HFF-Myc (cell line): Measurements from ENCODE around the gene SSX2IP.

Source experiments
- DNase-seq: peaks from one replicate; pipeline ENCODE4 v3.0.0-alpha.2; 2011; ENCODE audit warnings: low read depth; ENCODE audit errors: extremely low read depth
- H3K4me3 ChIP-seq: replicated peaks from 2 replicates; pipeline ENCODE4 v1.5.1; 2011; ENCODE audit warnings: low read depth, mild to moderate bottlenecking, control low read depth, low read length
- TF ChIP-seq, protein P1 (sequence below): IDR thresholded peaks from 2 replicates; pipeline ENCODE4 v1.5.1; 2012; ENCODE audit warnings: mild to moderate bottlenecking, low read depth, low read length, control low read depth; ENCODE audit errors: missing control alignments

The SSX2IP gene

DNA sequence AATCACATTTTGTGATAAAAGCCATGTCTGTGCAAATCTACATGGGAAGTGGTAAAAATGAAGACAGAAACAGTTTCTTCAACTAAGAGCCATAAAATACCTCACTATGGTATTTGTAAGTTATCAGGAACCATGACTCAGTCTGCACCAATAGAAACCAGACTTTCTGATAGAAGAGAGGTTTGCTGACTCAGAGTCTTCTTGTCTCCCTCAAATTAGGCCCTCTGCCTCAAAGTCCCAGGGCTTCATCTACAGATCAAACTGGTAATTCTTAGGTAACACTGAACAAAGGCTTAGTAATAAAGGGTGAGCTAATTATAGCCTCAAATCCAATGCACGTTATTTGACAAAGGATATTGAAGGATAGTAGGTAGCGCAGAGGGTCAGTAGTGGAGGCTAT is 30.9 kb upstream of the SSX2IP start:
- DNase-seq: no peak
- no peak overlapping the region for H3K4me3 ChIP-seq
- TF ChIP-seq, protein P1, sequence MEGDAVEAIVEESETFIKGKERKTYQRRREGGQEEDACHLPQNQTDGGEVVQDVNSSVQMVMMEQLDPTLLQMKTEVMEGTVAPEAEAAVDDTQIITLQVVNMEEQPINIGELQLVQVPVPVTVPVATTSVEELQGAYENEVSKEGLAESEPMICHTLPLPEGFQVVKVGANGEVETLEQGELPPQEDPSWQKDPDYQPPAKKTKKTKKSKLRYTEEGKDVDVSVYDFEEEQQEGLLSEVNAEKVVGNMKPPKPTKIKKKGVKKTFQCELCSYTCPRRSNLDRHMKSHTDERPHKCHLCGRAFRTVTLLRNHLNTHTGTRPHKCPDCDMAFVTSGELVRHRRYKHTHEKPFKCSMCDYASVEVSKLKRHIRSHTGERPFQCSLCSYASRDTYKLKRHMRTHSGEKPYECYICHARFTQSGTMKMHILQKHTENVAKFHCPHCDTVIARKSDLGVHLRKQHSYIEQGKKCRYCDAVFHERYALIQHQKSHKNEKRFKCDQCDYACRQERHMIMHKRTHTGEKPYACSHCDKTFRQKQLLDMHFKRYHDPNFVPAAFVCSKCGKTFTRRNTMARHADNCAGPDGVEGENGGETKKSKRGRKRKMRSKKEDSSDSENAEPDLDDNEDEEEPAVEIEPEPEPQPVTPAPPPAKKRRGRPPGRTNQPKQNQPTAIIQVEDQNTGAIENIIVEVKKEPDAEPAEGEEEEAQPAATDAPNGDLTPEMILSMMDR: no peak

DNA sequence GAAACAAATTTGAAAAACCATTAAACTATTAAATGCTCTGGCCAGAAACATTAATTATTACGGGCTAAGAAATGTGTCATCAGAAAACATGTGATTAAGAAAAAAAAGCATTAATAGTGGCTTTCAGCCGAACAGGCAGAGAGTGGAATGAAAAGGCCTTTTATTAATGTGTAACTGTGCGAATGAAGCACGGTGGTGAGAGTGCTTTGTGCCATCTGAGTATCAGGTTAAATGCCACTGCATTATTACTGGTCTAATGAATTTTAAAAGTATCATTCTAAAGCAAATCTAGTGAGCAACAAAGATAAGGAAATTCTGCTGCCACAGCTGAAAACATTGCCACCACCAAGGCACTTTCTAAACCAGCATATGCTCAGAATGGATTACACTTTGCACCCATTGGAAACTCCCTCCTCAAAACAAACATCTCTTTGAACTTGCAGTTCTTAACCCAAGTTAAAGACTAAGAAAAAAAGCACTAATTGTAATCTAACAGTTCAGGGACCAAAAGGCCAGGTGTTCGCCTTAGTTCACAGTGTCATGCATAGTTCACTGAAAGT is 30.0 kb upstream of the SSX2IP start:
- no peak for DNase-seq
- H3K4me3 ChIP-seq: no peak overlapping the region
- TF ChIP-seq, protein P1: no peak

DNA sequence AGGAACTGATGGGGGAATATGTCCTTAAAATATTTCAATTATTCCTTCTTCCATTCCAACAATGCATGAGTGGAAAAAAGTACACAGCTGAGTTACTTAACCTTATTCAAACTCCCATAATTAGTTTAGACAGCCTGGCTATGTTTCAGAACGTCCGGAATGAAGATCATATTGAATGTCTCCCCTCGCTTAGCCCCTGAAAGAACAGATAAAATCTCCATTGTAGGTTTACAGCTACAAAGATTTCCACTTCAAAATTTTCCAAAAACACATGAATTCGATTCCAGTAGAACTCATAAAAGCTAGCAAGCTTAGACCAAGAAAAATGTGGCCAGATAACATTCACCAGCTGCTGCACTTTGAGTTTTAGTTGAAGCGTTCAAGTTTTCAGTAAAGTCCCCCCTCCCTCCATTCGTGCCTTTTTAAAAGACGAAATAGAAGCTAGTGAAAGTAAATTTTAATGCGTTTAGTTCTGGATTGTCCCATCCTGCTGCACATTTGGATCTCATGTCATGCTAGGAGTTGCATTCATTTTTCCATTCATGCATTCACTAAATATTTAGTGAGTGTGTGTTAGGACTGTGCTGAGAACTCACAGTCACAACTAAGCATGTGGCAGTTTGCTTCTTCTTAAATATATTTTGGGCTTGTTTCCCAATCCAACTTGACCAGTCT is 29.4 kb upstream of the SSX2IP start:
- no peak overlapping the region for H3K4me3 ChIP-seq
- no peak for DNase-seq
- TF ChIP-seq, protein P1: no peak

GRCh38 chr1:84715342-84716019 is 25.2 kb upstream of the SSX2IP start:
- no peak overlapping the region for H3K4me3 ChIP-seq
- DNase-seq: no peak

GRCh38 chr1:84712276-84712874 is 22.1 kb upstream of the SSX2IP start:
- no peak overlapping the region for H3K4me3 ChIP-seq
- DNase-seq: no peak
- TF ChIP-seq, protein P1: no peak

More at GRCh38 chr1:84715342-84716019, 25.2 kb upstream of the SSX2IP start:
- TF ChIP-seq, protein P1: no peak

DNA sequence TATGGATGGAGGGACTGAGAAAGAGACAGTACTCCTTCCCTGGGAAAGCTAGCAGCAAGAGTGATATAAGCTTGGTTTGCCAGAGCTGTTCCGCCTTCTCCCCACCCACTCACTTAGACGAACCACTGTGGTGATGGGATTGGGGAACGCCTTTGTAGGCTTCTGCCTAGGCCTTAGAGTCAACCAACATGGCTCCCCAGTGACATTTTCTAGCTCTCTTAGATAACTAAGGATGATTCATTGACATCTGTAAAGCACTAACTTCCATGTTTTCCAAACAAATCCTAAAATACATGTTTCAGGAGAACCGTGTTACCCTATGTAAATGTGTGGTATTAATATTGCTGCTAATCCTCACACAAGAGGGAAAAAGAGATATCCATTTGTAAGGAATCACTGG is 21.6 kb upstream of the SSX2IP start:
- TF ChIP-seq, protein P1: no peak
- no peak for DNase-seq
- no peak overlapping the region for H3K4me3 ChIP-seq
